IPS-15b (cell line): Measurements from ENCODE around the gene ULBP3.
A peak's percentile ranks its signal among the peaks of the same experiment; 100 is the strongest.

Source experiments
- H3K27me3 ChIP-seq: one replicate; pipeline ENCODE4 v1.6.1; 2013; ENCODE audit warnings: low read length; ENCODE audit not compliant: control insufficient read depth, insufficient read depth
- H3K36me3 ChIP-seq: one replicate; pipeline ENCODE4 v1.6.1; 2013; ENCODE audit warnings: low read length; ENCODE audit not compliant: control insufficient read depth, insufficient read depth
- H3K4me1 ChIP-seq: one replicate; pipeline ENCODE4 v1.6.1; 2013; ENCODE audit warnings: mild to moderate bottlenecking, low read length; ENCODE audit not compliant: control insufficient read depth, insufficient read depth
- H3K4me3 ChIP-seq: one replicate; pipeline ENCODE4 v1.5.1; 2013; ENCODE audit warnings: low read depth, low read length
- H3K9ac ChIP-seq: one replicate; pipeline ENCODE4 v1.6.1; 2013; ENCODE audit warnings: low read depth, mild to moderate bottlenecking, low read length
- H3K9me3 ChIP-seq: one replicate; pipeline ENCODE4 v1.6.1; 2013; ENCODE audit warnings: mild to moderate bottlenecking, low read length; ENCODE audit not compliant: control insufficient read depth, insufficient read depth

Gene ULBP3

DNA sequence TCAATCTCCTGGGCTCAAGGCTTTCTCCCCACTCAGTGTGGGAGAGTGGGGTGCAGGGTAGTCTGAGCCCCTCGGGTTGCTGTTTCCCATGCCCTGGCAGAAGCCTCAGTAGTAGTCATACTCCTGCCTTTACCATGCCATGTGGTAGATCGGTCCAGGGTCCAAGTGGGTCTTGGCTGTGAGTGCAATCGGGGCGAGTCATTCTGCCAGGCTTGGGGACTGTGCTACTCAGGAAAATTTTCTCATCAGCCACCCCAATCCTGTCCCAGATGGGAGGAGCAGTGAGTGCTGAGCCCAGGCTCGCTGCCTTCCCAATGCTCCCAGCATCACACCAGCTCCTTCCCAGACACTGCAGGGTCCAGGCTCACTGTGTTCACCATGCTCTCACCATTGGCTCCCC is 32.8 kb downstream of the ULBP3 start:
- Histone ChIP-seq H3K9ac (no peak overlapping the region), H3K27me3 (peaks cover 93% of the 10 kb centered on the region)

DNA sequence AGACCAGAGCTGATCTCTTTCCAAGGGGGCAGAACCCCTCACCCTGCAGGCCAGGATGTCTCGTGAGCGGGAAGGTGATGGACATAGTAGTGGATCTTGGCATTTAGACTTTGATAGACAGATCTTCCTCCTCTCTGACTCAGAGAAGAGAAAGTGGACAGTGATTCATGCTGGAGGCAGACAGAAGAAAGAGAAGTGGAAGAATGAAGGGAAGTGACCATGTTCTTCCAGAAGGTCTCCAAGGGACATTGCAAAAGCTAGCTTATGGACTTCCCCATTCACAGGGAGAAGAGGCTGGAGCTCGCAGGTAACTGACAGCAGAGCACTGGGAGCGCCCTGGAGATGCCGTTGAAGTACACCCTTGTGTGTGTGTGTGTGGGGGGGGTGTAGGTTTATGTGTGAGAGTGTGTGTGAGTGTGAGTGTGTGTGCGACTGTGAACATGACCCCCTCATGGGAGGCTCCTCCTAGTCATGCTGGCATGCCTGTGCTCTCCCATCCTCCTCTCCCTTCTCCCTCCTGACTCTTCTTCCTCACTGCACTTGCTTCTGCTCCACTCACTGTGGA is 35.6 kb downstream of the ULBP3 start:
- no peaks in the 10 kb centered on the region for H3K9me3 ChIP-seq
- H3K27me3 ChIP-seq: peaks cover 91% of the 10 kb centered on the region
- no peaks in the 10 kb centered on the region for H3K36me3 ChIP-seq
- H3K4me3 ChIP-seq: no peak overlapping the region
- no peaks in the 10 kb centered on the region for H3K4me1 ChIP-seq
- H3K9ac ChIP-seq: no peak overlapping the region

More for the DNA sequence above, 32.8 kb downstream of the ULBP3 start:
- H3K4me1 ChIP-seq: no peaks in the 10 kb centered on the region
- no peaks in the 10 kb centered on the region for H3K9me3 ChIP-seq
- H3K36me3 ChIP-seq: no peaks in the 10 kb centered on the region
- no peak overlapping the region for H3K4me3 ChIP-seq

DNA sequence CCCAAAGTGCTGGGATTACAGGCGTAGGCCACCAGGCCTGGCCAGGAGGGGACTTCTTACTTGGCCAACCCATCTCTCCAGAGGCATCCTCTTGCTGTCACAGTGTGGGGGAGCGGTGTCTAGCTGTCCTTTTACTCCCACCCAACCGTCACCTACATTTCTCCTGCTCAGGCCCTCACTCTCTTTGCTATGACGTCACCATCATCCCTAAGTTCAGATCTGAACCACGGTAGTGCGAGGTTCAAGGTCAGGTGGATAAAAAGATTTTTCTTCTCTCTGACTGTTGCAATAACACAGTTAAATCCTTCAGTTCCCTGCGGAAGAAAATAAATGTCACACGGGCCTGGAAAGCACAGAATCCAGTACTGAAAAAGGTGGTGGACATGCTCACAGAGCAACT is 36.3 kb downstream of the ULBP3 start:
- Histone ChIP-seq H3K4me1 (no peaks in the 10 kb centered on the region), H3K36me3 (no peaks in the 10 kb centered on the region), H3K4me3 (no peak overlapping the region), H3K27me3 (peaks cover 91% of the 10 kb centered on the region), H3K9me3 (no peaks in the 10 kb centered on the region), H3K9ac (no peak overlapping the region)

DNA sequence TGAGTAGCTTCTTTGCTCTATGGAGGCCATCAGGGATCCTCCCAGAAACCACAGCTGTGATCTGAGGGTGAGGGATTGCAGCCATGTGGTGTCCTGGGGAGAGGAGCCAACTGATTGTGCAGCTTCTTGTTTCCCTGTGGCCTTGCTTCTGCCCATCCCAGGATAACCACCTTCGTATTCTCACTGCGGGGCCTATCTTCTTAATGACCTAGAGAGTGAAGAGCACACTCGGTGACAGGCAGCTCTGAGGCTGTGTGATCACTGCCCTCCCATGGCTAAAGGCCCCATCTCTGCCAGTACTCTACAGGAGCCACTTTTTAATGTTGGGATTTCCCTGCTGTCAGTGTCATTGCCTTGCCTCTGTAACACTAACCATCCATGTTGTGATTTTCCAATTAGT is 38.3 kb downstream of the ULBP3 start:
- H3K9ac ChIP-seq: no peak overlapping the region
- H3K4me3 ChIP-seq: no peak overlapping the region
- no peaks in the 10 kb centered on the region for H3K4me1 ChIP-seq
- no peaks in the 10 kb centered on the region for H3K36me3 ChIP-seq
- peaks cover 91% of the 10 kb centered on the region for H3K27me3 ChIP-seq
- H3K9me3 ChIP-seq: no peaks in the 10 kb centered on the region

DNA sequence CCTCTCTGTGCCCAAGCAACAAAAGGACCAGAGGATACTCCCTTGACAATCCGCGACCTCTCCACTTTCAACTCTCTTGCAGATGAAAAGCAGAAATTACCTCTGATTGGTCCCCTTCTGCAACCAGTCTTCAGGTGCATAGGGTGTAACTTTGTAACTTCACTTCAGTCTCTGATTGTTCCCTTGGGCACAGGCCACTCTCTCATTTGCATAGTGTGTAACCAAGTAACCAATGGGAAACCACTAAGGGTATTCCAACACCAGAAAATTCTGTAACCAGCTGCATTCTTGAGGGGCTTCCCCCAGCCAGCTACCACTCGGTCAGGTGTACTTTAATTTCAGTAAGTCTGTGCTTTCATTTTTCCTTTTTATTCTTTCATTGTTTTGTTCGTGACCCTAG is 39.2 kb downstream of the ULBP3 start:
- H3K27me3 ChIP-seq: peaks cover 91% of the 10 kb centered on the region
- no peak overlapping the region for H3K4me3 ChIP-seq
- no peak overlapping the region for H3K9ac ChIP-seq
- H3K4me1 ChIP-seq: peaks cover 3% of the 10 kb centered on the region
- H3K36me3 ChIP-seq: no peaks in the 10 kb centered on the region
- H3K9me3 ChIP-seq: no peaks in the 10 kb centered on the region

DNA sequence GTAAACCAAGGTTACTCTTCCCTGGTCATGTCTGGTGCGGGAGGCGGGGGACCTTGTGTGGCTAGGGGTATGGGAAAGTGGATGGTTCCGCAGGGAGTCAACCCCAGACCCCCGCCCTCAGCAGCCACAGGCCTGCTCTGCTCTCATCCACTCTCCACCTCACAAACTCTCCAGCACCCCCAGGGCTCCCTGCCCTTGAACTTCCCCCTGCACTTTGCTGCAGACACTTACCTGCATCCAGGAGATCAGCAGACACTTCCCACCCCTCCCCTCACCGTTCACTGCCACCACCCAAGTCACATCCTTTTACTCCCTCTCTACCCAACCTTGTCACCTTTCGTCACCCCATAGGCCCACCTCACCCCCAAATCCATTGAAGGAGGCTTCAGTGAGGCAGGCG is 39.6 kb downstream of the ULBP3 start:
- no peak overlapping the region for H3K4me3 ChIP-seq
- no peaks in the 10 kb centered on the region for H3K9me3 ChIP-seq
- no peaks in the 10 kb centered on the region for H3K36me3 ChIP-seq
- H3K4me1 ChIP-seq: peaks cover 3% of the 10 kb centered on the region
- no peak overlapping the region for H3K9ac ChIP-seq
- H3K27me3 ChIP-seq: peaks cover 91% of the 10 kb centered on the region

DNA sequence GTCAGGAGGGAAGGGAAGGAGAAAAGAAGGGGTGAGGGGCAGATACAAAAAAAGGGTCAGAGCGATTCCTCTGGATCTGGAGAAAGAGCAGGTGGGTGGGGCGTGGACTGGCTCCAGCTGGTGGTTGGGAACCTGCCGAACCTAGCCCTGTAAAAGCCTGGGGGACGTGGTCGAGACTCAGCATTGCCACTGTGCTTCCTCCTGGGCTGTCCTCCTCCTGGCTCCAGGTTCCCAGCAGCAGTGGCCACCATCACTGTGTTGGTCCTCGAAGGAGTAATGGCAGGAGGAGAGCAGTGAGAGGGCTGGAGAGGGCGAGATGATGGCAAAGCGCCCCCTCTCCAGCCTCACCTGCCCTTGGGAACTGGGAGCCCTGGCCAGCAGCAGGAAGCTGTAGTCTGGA is 40.1 kb downstream of the ULBP3 start:
- no peaks in the 10 kb centered on the region for H3K9me3 ChIP-seq
- peaks cover 91% of the 10 kb centered on the region for H3K27me3 ChIP-seq
- no peaks in the 10 kb centered on the region for H3K36me3 ChIP-seq
- no peak overlapping the region for H3K4me3 ChIP-seq
- H3K4me1 ChIP-seq: peaks cover 3% of the 10 kb centered on the region
- H3K9ac ChIP-seq: no peak overlapping the region

DNA sequence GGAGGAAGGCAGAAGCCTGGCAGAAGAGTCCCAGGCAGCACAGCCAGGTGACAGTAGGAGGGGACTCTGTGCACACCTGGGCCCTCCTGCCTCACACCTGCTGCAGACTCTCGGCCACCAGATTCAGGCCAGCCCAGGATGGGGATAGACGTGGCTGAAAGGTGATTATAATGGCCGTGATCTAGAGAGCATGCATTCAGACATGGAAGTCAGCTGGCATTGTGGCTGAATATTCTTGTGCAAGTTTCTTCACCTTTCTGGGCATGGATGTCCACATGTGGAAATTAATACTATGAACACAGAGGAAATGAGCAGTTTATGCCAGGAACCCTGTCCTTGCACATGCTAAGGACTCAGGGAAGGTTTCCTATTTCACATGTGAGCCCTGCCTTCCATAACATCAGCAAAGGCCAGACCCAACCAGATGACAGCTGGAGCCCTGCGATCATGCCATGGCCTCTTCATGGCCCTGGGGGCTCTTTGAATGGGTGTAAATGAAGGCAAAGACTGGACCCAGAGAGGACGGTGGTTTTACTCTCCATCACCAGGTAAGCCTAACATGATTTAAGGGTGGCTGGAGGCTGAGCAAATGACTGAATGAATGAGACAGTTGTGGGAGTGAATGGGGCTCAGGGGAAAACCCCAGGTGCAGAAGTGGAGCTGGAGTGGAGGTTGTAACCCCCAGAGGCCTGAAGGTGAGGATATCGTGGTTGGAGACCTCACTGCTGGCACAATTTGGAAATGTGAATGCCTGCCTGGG is 40.9 kb downstream of the ULBP3 start:
- peaks cover 89% of the 10 kb centered on the region for H3K27me3 ChIP-seq
- no peak overlapping the region for H3K9ac ChIP-seq

DNA sequence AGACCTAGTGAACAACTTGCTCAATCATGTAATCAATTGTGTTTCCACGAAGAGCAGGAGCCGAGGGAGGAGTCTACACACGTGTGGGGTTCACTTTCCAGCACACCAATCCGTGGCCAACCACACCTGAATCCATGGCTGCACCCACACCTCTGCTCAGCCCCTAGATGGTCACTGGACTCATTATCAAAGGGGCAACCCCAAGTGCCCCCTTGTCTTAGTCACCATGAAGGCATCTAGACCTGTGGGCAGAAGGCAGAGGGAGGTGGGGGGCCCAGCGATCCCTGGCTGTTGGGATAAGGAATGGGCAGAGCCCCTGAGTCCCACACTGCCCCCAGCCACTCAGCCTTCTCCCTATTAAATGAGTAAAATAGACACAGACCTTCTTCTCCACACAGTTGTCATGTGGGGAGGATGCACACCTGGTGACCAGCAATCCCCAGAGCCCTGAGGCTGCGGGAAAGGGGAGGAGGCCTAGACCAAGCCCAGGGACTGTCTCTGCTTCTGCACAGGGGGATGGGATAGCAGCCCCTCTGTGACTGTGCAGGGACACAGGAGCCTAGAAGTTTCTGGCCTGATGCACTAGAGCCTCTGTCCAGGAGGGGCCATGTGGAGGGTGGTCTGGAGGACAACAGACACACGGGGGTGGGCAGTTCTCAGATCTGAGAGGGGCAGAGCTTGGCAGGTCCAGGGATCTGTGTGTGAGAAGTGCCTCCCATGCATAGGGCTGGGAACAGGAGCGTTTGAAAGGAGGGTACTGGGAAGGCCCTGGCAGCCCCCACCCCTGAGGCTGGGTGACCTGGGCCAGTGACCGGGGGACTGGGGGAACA is 41.7 kb downstream of the ULBP3 start:
- Histone ChIP-seq H3K4me1 (peaks cover 3% of the 10 kb centered on the region), H3K27me3 (peaks cover 83% of the 10 kb centered on the region), H3K4me3 (no peak overlapping the region), H3K9me3 (no peaks in the 10 kb centered on the region), H3K36me3 (no peaks in the 10 kb centered on the region), H3K9ac (no peak overlapping the region)

More for the DNA sequence above, 40.9 kb downstream of the ULBP3 start:
- H3K4me3 ChIP-seq: no peak overlapping the region
- H3K36me3 ChIP-seq: no peaks in the 10 kb centered on the region
- H3K4me1 ChIP-seq: peaks cover 3% of the 10 kb centered on the region
- no peaks in the 10 kb centered on the region for H3K9me3 ChIP-seq

DNA sequence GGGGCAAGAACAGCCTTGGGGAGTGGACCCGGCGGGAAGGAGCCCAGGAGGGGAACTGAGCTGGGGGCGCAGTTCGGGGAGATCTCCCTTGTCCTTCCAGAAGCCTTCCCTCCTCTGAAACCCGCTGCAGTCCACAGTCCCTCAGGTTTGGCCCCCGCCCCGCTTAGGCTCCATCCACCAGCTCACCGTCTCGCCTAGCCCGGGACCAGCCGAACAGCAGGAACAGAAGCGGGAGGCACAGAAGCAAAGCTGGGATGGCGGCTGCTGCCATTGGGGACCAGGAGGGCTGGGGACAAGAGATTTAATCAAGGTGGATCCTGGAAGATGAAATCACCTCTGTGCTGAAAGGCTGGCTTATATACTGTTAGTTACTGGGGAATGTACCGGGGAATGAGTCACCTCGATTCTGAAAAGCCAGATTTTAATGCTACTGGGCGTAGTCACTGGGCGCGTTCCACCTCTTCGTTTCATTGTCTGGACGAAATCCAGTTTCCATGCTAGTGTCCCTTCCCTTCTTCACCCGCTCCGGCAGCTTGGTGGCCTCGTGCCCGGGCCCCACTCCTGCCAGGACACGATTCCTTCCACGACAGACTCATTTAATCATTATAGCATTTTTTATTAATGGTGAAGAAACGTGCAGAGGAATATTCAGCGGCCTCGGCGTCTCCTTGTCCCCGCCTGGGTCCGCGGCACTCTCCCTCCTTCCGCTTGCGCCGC is 43.6 kb downstream of the ULBP3 start, which contains the start of gene RAET1L:
TSS of gene RAET1L (minus strand) at position 332 of the 717 bp plus-strand sequence. CDS start at position 271, 61 bp downstream.
- Histone ChIP-seq H3K4me1 (peaks cover 3% of the 10 kb centered on the region), H3K9ac (no peak within 1 kb of the TSS), H3K4me3 (peak within 1 kb of the TSS; percentile 50), H3K9me3 (no peaks in the 10 kb centered on the region), H3K27me3 (peaks cover 76% of the 10 kb centered on the region), H3K36me3 (no peaks in the 10 kb centered on the region)

DNA sequence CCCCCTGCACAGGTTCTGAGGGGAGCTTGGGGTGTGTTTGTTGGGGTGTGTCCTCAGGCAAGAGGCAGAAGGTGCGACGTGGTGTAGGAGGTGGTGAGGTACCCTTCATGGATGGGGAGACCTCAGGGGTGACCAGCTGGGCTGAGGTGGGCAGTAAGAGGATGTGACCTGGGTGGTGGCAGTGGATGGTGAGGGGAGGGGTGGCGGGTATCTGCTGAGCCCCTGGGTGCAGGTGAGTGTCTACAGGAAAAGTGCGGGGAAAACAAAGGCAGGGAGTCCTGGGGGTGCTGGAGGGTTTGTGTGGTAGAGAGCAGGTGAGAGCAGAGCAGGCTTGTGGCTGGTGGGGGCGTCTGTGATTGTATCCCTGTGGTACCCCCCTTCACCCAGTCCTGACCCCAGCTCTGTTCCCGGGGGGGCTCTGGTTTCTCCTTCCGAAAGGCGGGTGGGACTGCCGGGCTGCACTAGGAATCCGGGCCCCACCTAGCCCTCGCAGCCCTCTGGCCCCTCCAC is 44.2 kb downstream of the ULBP3 start:
- Histone ChIP-seq H3K9ac (no peak overlapping the region), H3K9me3 (no peaks in the 10 kb centered on the region), H3K36me3 (no peaks in the 10 kb centered on the region), H3K27me3 (peaks cover 70% of the 10 kb centered on the region), H3K4me1 (peaks cover 3% of the 10 kb centered on the region), H3K4me3 (peak overlapping the region; percentile 50)
